Stimulated activated naive B cell treated with anti-CD40 and anti-IgM and Interleukin-4, amounts not matched to agents 10 μg/mL and 1 μg/mL and 100 μg/mL, for 72 hours (primary cell): ENCODE data around the gene ADIRF.
"Not testable (repeated sequence)": the region's sequence is repeated elsewhere in the genome, so short reads cannot be mapped to it uniquely, and the experiment has no call there.

Source experiments
- ATAC-seq, 2 donors: fragments of 150-1000 bp; cut with Tn5 transposase; replicated peaks; 2 replicates each; pipeline ENCODE4 v1.10.0; 2021; ENCODE audit warnings: moderate library complexity in 1 of 2
- DNase-seq: peaks from one replicate; pipeline ENCODE4 v3.0.0; 2021
- H3K27ac Mint-ChIP-seq: one replicate; pipeline ENCODE4 v1.8.0; 2022; ENCODE audit warnings: mild to moderate bottlenecking, mixed read lengths
- H3K27me3 Mint-ChIP-seq, 2 donors: one replicate each; pipeline ENCODE4 v1.8.0; 2022; ENCODE audit warnings: mixed read lengths in 2 of 2
- H3K36me3 Mint-ChIP-seq, 2 donors: one replicate each; pipeline ENCODE4 v1.8.0; 2022; ENCODE audit warnings: mixed read lengths in 2 of 2, mild to moderate bottlenecking in 1 of 2
- H3K4me1 Mint-ChIP-seq, 2 donors: one replicate each; pipeline ENCODE4 v1.8.0; 2022; ENCODE audit warnings: mixed read lengths in 2 of 2, mild to moderate bottlenecking in 1 of 2
- H3K4me3 Mint-ChIP-seq, 2 donors: one replicate each; pipeline ENCODE4 v1.8.0; 2022; ENCODE audit warnings: mild to moderate bottlenecking in 2 of 2, mixed read lengths in 2 of 2, moderate library complexity in 1 of 2
- H3K9me3 Mint-ChIP-seq, 2 donors: one replicate each; pipeline ENCODE4 v1.8.0; 2022; ENCODE audit warnings: mixed read lengths in 2 of 2, mild to moderate bottlenecking in 1 of 2

The ADIRF gene

DNA sequence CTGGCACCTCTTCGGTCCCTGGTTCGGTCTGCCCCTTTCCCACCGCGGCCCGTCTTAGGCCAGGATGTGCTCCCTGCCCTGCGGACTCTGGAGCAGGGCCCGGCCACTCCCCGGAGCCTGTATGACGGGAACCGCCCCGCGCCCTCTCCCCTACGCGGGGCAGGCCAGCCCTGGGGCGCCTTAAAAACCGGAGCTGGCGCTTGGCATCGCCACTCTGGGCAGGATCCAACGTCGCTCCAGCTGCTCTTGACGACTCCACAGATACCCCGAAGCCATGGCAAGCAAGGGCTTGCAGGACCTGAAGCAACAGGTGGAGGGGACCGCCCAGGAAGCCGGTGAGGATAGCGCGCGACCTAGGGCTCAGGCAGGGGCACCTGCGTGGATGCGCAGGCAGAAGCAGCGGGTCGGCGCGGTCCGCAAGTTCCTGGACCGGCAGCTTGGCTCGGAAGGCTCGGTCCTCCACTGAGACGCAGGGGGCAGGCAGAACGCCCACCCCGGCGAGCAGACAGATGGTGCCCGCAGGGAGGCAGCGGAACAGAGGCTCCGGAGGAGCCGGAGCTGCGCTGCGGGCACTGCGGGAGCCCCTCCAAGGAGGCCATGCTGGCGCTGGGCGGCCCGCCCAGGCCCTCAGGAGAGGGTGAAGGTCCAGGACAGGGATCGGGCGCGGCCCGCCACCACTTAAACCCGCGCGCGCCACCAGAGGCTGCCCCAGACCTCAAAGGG lies at the start of gene ADIRF:
Gene ADIRF (plus strand): TSS at position 212 of the 723 bp plus-strand sequence. CDS start 63 bp downstream, at position 275.
- Mint-ChIP-seq H3K27me3 (peaks cover 10 to 16% of the 10 kb centered on the region in 2 donors), H3K9me3 (no peaks in the 10 kb centered on the region), H3K27ac (peak within 1 kb of the TSS; percentile 25), H3K4me1 (peaks cover 28 to 41% of the 10 kb centered on the region in 2 donors), H3K36me3 (no peaks in the 10 kb centered on the region), H3K4me3 (peak within 1 kb of the TSS in 1 of 2 donors; percentile 50)
- ATAC-seq (no peak), DNase-seq (no peak)

DNA sequence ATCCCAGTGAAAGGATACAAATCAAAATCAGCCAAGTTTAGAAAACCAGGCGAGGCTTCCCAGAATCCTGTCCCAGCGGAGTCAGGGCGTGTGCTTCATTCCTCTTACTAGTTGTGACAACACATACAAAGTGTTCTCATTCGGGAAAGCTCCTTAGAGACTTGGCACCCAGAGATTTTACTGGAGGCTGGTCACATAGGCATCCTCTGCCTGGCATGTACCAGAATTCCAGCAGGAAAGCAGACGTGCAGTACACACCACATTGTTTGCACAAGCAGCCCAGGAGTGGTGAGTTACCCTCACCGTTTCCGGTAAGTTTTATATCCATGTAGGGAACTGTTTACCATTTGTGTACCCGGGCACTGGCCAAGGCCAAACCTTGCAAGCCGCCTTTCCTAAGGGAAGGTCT lies 45.7 kb upstream of the ADIRF start:
- Mint-ChIP-seq H3K4me1 (no peaks in the 10 kb centered on the region), H3K9me3 (no peaks in the 10 kb centered on the region), H3K27me3 (no peaks in the 10 kb centered on the region), H3K27ac (no peak overlapping the region), H3K36me3 (peaks cover 0 to 2% of the 10 kb centered on the region in 2 donors), H3K4me3 (no peak overlapping the region)
- ATAC-seq: no peak
- no peak for DNase-seq

DNA sequence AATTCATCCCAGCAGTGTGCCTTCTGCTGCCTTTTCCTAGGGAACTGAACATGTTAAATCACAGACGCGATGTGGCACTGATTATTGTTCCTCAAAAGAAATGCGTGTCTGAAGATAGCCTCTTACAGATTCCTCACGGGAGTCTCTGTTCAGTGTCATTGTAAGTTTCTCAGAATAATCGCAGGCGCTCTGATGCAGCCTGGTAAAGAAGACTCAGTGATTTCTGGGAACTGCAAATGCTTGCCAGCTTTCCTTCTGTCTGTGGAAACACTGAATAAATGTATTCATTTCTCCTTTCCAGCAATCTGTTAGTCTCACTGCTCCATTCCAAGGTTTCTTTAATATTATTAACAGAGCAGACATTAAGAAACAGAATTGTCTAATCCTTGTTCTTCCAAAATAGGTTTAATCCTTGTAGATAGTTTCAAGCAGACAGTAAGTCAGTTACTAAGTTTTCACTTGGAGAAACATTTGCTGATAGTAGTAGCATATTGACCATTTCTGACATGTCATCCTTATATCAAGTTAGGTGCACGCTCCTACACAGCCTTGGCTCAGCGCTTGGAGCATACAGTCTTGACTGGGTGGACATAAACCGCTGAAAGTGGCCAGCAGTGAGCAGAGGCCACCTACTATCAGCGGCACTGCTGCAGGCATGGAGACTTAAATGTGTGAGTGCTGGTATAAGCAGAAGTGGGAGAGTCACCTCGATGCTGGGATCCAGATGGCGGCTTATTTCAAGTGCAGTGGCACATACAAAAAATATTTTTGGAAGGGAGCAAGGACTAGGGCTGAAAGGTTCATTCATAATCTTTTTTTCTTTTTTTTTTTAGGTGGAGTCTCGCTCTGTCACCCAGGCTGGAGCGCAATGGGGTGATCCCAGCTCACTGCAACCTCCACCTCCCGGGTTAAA lies 38.6 kb upstream of the ADIRF start:
- H3K27me3 Mint-ChIP-seq: peaks cover 0 to 5% of the 10 kb centered on the region in 2 donors

DNA sequence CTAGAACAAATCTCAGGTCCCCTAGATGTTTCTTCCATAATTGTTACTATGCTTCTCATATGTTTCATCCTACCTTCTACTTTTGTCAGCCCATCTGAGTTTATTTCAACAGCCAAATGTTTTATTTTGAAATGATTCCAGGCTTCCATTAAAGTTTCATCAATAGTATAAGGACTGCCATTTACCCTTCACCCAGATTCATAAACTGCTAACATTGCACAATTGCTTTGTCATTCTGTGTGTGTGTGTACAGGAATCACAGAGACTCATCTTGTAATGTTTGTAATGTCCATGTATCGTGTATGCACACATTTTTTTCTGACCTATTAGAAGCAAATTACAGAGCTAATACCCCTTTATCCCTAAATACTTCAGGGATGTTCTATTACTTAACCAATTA lies 36.4 kb upstream of the ADIRF start:
- ATAC-seq (no peak), DNase-seq (no peak)
- H3K9me3 Mint-ChIP-seq: no peaks in the 10 kb centered on the region
- H3K27me3 Mint-ChIP-seq: peaks cover 3 to 5% of the 10 kb centered on the region in 2 donors
- H3K4me1 Mint-ChIP-seq: no peaks in the 10 kb centered on the region
- no peak overlapping the region for H3K4me3 Mint-ChIP-seq
- H3K36me3 Mint-ChIP-seq: no peaks in the 10 kb centered on the region
- no peak overlapping the region for H3K27ac Mint-ChIP-seq

More for the DNA sequence above, 38.6 kb upstream of the ADIRF start:
- no peak for DNase-seq
- Mint-ChIP-seq H3K4me3 (no peak overlapping the region), H3K27ac (no peak overlapping the region), H3K36me3 (no peaks in the 10 kb centered on the region), H3K9me3 (no peaks in the 10 kb centered on the region), H3K4me1 (no peaks in the 10 kb centered on the region)
- ATAC-seq: no peak

DNA sequence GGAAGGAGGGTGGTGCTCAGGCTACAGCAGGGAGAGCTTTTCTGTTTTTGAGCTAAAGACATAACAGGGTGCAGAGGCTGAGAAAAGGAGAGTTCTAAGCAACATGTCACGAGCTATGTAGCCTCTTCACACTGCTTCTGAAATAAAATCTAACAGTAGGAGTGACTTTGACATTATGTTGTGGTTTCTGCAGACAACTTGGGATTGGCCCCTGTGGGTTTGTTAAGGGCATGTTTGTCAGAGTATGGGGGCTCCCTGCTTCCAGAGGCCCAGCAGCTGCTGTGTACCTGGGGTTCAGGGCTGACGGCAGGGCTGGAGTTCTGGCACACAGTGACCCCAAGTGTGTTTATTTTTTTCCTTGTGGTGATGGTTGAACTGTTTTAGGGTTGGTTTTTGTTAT lies 35.6 kb upstream of the ADIRF start:
- H3K36me3 Mint-ChIP-seq: no peaks in the 10 kb centered on the region
- no peak overlapping the region for H3K4me3 Mint-ChIP-seq
- no peak for DNase-seq
- H3K27ac Mint-ChIP-seq: peak overlapping the region; percentile 68
- no peaks in the 10 kb centered on the region for H3K9me3 Mint-ChIP-seq
- H3K4me1 Mint-ChIP-seq: no peaks in the 10 kb centered on the region
- H3K27me3 Mint-ChIP-seq: peaks cover 3 to 5% of the 10 kb centered on the region in 2 donors
- no peak for ATAC-seq

DNA sequence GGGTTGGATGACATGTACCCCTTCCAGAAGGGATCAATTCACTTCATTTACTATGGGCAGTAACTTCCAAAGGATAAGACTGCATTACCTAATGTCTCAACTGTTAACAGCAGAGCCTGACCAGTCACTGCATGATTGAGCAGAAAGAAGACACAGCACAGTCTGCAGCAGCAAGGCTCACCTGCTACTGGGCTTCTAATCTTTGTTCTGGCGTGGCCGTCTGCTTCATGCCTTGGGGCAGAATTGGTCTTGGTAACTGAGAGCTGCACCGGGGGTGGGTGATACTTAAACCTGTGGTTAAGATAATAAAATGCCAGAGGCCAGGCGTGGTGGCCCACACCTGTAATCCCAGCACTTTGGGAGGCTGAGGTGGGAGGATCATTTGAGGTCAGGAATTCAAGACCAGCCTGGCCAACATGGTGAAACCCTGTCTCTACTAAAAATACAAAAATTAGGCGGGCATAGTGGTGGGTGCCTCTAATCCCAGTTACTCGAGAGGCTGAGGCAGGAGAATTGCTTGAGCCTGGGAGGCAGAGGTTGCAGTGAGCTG lies 34.0 kb upstream of the ADIRF start:
- H3K4me3 Mint-ChIP-seq, H3K27me3 Mint-ChIP-seq, H3K9me3 Mint-ChIP-seq, H3K36me3 Mint-ChIP-seq, H3K27ac Mint-ChIP-seq, ATAC-seq, H3K4me1 Mint-ChIP-seq, DNase-seq: not testable (repeated sequence)

DNA sequence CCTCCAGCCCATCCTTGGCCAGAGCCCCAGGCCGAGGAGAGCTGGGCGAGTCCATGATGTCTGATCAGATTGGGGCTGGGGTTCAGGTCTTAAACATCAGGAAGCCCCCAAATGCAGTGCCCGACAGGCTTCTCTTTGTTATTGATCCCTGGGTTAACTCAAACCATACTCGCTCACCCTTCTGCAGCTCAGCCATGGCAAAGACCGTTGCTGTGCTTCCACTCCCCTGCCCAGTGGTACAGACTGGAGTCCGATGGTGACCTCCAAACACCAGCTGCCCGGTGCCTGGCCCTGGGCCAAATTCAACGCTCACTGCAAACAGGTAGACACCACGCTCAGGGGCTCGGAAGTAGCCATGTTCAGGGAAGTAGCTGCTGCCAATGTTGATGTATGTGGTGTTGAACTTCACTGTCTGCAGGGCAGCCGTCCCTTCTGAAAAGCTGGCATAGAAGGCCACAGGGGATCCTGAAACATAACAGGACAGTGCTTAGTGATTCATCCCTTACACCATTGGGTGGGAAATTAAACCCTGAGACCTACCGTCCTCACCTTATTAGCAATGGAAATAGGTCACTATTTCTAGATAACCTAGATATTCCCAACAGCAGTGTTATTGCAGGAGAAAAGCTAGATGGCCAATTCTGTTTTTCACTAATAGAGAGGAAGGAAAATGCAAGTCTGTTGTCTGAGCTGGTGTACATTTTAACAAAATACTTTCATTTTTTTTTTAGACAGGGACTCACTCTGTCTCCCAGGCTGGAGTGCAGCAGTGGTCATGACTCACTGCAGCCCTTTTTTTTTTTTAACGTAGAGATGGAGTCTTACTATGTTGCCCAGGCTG lies 31.4 kb upstream of the ADIRF start:
- H3K27me3 Mint-ChIP-seq: peaks cover 0 to 3% of the 10 kb centered on the region in 2 donors
- no peak overlapping the region for H3K4me3 Mint-ChIP-seq
- peaks cover 0 to 3% of the 10 kb centered on the region in 2 donors for H3K4me1 Mint-ChIP-seq
- ATAC-seq (no peak), DNase-seq (no peak)
- no peaks in the 10 kb centered on the region for H3K9me3 Mint-ChIP-seq
- H3K27ac Mint-ChIP-seq: no peak overlapping the region
- H3K36me3 Mint-ChIP-seq: no peaks in the 10 kb centered on the region

DNA sequence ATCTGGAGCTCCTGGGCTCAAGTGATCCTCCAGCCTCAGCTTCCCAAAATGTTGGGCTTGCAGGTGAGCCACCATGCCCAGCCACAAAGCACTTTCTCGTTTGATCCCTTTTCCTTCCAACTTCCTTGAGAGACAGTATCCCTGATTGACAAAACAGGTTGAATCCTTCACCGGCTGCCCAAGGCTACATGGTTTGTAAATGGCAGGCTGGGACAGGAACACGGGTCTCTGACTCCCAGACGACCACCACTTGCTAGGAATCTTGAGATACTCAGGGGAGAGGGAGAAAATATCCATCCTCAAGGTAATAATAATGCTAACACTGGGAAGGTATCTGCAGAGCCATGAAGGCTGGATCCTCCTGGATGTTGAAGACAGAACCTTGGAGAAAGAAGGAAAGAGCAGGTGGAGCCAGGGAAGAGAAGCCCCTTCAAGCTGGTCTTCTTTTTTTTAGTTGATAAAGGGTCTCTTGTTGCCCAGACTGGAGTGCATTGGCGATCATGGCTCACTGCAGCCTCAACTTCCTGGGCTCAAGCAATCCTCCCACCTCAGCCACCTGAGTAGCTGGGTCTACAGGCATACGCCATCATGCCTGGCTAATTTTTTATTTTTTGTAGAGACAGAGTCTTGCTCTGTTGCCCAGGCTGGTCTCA lies 30.7 kb upstream of the ADIRF start:
- Mint-ChIP-seq H3K9me3 (no peaks in the 10 kb centered on the region), H3K36me3 (no peaks in the 10 kb centered on the region), H3K4me1 (peaks cover 0 to 3% of the 10 kb centered on the region in 2 donors), H3K27ac (no peak overlapping the region), H3K27me3 (peaks cover 0 to 3% of the 10 kb centered on the region in 2 donors), H3K4me3 (no peak overlapping the region)
- DNase-seq (no peak), ATAC-seq (no peak)

DNA sequence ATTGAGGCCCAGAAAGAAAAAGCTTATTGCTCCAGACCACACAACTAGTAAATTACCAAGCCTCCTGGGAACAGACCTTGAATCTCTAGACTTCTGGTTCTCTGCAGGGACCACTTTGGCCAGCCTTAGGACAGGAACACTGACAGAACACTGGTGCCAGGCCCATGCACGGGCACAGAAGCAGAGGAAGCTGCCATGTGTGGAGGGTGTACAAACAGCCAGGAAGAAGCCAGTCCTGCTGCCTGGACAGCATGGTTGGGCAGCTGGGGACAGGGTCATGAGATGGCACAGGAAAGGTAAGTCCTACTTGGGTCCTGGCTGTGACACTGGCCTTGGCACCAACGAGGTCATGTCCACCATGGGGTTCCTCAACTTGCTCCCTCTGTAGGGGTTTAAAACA lies 30.0 kb upstream of the ADIRF start:
- Mint-ChIP-seq H3K27me3 (peaks cover 0 to 3% of the 10 kb centered on the region in 2 donors), H3K36me3 (no peaks in the 10 kb centered on the region), H3K27ac (no peak overlapping the region)

DNA sequence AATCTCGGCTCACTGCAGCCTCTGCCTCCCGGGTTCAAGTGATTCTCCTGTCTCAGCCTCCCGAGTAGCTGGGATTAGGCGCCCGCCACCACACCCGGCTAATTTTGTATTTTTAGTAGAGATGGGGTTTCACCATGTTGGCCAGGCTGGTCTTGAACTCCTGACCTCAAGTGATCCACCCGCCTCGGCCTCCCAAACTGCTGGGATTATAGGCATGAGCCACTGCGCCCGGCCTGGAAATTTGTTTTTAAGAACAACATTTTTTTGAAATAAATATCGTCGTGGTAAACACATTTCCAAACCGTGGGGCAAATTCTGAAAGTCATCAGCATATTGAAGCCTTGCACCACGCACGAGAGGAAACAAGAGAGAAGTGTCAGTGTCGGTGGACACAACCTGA lies 28.2 kb upstream of the ADIRF start:
- H3K4me3 Mint-ChIP-seq, H3K9me3 Mint-ChIP-seq, DNase-seq, H3K4me1 Mint-ChIP-seq, H3K36me3 Mint-ChIP-seq, H3K27ac Mint-ChIP-seq, ATAC-seq, H3K27me3 Mint-ChIP-seq: not testable (repeated sequence)

More for the DNA sequence above, 30.0 kb upstream of the ADIRF start:
- no peaks in the 10 kb centered on the region for H3K9me3 Mint-ChIP-seq
- ATAC-seq: no peak
- DNase-seq: no peak
- H3K4me1 Mint-ChIP-seq: peaks cover 0 to 3% of the 10 kb centered on the region in 2 donors
- no peak overlapping the region for H3K4me3 Mint-ChIP-seq

DNA sequence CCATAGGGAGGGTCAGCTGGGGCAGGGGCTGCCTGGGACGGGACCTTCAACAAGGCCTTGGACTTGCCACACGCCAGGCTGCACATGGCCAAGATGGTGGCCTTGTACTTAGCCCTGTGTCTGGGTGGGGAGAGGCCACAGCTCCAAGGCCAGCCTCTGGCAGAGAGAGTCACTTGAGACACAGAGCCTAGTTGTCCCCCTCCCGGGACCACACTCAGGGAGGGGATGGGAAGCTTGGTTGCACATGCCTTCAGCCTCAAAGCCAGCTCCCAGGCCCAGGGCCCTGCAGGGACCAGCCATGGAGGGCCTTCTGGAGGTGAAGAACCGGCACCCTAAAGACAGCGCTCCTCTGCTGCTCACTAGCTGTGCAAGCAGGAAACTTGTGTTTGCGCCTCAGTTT lies 27.6 kb upstream of the ADIRF start:
- ATAC-seq (no peak), DNase-seq (no peak)
- H3K4me1 Mint-ChIP-seq: peaks cover 0 to 3% of the 10 kb centered on the region in 2 donors
- no peak overlapping the region for H3K27ac Mint-ChIP-seq
- H3K4me3 Mint-ChIP-seq: no peak overlapping the region
- peaks cover 0 to 3% of the 10 kb centered on the region in 2 donors for H3K27me3 Mint-ChIP-seq
- no peaks in the 10 kb centered on the region for H3K36me3 Mint-ChIP-seq
- H3K9me3 Mint-ChIP-seq: no peaks in the 10 kb centered on the region

DNA sequence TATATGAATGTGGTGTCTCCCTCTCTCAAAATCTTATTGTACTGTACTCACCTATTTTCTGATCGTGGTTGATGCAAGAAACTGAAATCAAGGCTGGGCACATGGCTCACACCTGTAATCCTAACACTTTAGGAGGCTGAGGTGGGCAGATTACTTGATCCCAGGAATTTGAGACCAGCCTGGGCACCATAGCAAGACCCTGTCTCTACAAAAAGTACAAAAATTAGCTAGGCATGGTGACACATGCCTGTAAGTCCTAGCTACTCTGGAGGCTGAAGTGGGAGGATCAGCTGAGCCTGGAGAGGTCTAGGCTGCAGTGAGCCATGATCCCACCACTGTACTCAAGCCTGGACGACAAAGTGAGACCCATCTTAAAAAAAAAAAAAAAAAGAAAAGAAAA lies 26.9 kb upstream of the ADIRF start:
- Mint-ChIP-seq H3K4me3 (no peak overlapping the region), H3K4me1 (peaks cover 0 to 3% of the 10 kb centered on the region in 2 donors), H3K27ac (no peak overlapping the region), H3K36me3 (no peaks in the 10 kb centered on the region), H3K27me3 (peaks cover under 1% of the 10 kb centered on the region in 2 donors), H3K9me3 (no peaks in the 10 kb centered on the region)
- ATAC-seq: no peak
- DNase-seq: no peak

DNA sequence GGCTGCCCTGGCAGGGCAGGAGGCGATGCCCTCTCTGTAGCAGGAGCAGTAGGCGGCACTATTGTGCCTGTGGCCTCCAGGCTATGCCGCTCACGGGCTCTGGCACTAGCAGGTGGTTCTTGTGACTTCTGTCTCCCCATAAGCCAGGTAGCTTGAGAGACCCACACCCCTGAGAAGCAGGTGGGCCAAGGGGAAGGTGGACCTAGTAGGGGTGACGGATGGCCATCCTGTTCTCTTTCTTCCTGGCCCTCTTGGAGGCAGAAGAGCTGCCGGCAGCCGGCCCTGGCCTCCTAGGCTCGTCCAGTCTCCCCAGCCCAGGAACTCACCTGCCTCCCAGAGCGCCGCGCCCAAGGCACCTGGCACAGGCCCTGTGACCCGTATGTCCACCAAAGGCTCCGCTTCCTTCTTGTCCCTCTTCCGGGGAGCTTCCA lies 26.3 kb upstream of the ADIRF start:
- Mint-ChIP-seq H3K27me3 (peaks cover 6 to 7% of the 10 kb centered on the region in 2 donors), H3K4me1 (peaks cover 0 to 3% of the 10 kb centered on the region in 2 donors), H3K9me3 (no peaks in the 10 kb centered on the region), H3K27ac (no peak overlapping the region), H3K4me3 (no peak overlapping the region), H3K36me3 (no peaks in the 10 kb centered on the region)
- DNase-seq: no peak
- no peak for ATAC-seq
